ENCODE results near the gene CENPU.

The CENPU gene

GRCh38 chr4:184763150-184763780 is 29.4 kb upstream of the CENPU start:
- no peak overlapping the region for H3K27ac ChIP-seq
- TF ChIP-seq ZFX (IDR thresholded peaks at IDR 0.05; ENCODE audit: borderline replicate concordance) (no peak), CTCF (IDR thresholded peaks at IDR 0.05) (no peak)

GRCh38 chr4:184762100-184762499 is 28.2 kb upstream of the CENPU start:
- TF ChIP-seq ZFX (IDR thresholded peaks at IDR 0.05; ENCODE audit: borderline replicate concordance) (no peak), CTCF (IDR thresholded peaks at IDR 0.05) (no peak)
- no peak overlapping the region for H3K27ac ChIP-seq

DNA sequence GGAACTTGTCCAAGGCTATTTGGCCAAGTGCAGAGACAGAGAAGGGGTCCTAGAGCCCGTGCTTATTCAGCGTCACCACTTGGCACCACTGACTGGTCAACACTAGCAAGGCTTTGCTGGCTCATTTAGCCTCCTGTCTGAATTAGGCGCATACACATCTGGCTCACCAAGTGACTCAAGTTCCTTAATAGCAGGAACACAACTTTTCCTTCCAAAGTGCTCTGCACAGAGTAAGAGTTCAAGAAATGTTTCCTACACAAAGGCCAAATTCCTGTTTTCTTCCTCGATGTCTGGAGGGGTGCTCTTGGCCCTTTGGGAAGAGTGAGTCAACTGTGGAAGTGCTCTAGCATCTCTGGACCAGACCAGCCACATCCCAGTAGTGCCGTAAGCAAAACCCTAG is 26.8 kb upstream of the CENPU start:
- no peak overlapping the region for H3K27ac ChIP-seq
- TF ChIP-seq ZFX (IDR thresholded peaks at IDR 0.05; ENCODE audit: borderline replicate concordance) = no peak
- no peak for TF ChIP-seq CTCF (IDR thresholded peaks at IDR 0.05)

DNA sequence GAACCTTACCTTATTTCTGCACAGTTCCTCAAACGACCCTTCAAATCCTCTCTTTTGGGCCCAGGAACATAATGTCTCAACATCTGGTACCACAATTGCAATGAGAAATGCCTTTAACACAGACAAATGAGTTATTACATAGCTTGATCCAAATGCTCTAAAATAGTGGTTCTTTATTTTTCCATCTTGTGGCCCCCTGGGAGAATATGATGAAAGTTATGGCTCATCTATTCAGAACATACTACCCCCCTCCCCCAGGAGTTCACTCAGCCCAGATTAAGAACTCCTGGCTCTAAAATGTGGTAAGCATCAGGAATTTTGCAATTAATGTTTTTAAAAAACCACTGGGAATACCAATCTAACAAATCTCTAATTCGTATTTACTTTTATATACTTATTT is 23.9 kb upstream of the CENPU start:
- TF ChIP-seq ZFX (IDR thresholded peaks at IDR 0.05; ENCODE audit: borderline replicate concordance) (no peak), CTCF (IDR thresholded peaks at IDR 0.05) (no peak)

DNA sequence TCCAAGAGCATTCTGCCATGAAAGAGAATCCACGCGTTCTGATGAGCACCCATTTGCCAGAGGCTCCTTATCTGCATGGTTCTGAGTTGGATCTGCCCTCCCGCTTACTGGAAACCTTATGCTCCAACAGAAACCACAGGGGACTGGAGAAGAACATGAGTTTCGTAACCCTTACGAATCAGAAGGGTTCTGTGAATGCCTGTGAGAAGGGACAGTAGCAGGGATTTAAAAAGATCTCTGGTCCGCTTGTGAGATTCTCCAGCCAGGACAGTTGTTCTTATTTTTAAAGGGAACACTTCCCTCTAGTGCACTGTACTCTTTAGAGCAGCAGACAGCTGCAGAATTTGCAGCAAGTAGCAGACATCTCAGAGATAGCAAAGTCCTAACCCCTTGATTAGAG is 22.5 kb upstream of the CENPU start:
- no peak for TF ChIP-seq CTCF (IDR thresholded peaks at IDR 0.05)
- no peak for TF ChIP-seq ZFX (IDR thresholded peaks at IDR 0.05; ENCODE audit: borderline replicate concordance)
- no peak overlapping the region for H3K27ac ChIP-seq

More for the DNA sequence above, 23.9 kb upstream of the CENPU start:
- no peak overlapping the region for H3K27ac ChIP-seq

- TF ChIP-seq CTCF (IDR thresholded peaks at IDR 0.05) (no peak), ZFX (IDR thresholded peaks at IDR 0.05; ENCODE audit: borderline replicate concordance) (no peak)
- H3K27ac ChIP-seq = no peak overlapping the region
Measured at GRCh38 chr4:184755278-184755677, 21.4 kb upstream of the CENPU start.

- H3K27ac ChIP-seq = no peak overlapping the region
- TF ChIP-seq CTCF (IDR thresholded peaks at IDR 0.05) (no peak), ZFX (IDR thresholded peaks at IDR 0.05; ENCODE audit: borderline replicate concordance) (no peak)
Measured at GRCh38 chr4:184752496-184753275, 18.8 kb upstream of the CENPU start.
